SH-SY5Y (cell line): ENCODE results near the gene GUCY2D.

Source experiments
- GATA2 ChIP-seq: IDR thresholded peaks from 2 replicates; pipeline ENCODE4 v1.6.1; 2011; ENCODE audit warnings: mild to moderate bottlenecking, low read depth, low read length
- GATA3 ChIP-seq: IDR thresholded peaks from 2 replicates; pipeline ENCODE4 v1.6.1; 2011; ENCODE audit warnings: low read depth, mild to moderate bottlenecking, low read length, moderate library complexity

- TF ChIP-seq GATA2 (no peak), GATA3 (no peak)
Observed at GRCh38 chr17:7997186-7997585, 5.2 kb upstream of the GUCY2D start.
